Measurements from ENCODE around the gene RNF17.
A peak's percentile ranks its signal among the peaks of the same experiment; 100 is the strongest.

The RNF17 gene

GRCh38 chr13:24906268-24906667, 142.3 kb downstream of the RNF17 start:
- DNase-seq = no peak

- no peak for DNase-seq
Observed at GRCh38 chr13:24910502-24911132, 146.6 kb downstream of the RNF17 start.

GRCh38 chr13:24911133-24911908, 147.4 kb downstream of the RNF17 start:
- DNase-seq = no peak

- DNase-seq = no peak
Observed at GRCh38 chr13:24916464-24916863, 152.5 kb downstream of the RNF17 start.

DNA sequence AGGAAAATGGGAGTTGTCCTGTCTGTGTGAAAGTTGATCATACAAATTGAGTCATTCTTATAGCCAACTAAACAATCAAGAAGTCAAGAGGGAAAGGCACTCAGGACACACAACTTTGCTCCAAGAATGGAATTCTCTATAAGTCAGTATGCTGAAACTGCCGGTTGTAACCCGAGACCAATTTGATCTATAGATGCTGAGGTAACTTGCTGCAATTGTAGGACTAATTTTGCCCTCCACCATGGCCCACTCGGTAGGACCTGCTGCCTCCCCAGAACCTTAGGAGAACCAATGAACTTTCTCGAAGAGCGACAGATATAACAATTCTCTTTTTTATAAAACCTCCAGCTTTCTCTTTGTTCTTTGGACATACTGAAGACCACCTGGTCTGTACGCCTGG, 157.0 kb downstream of the RNF17 start:
- DNase-seq = no peak

- DNase-seq = no peak
Observed at GRCh38 chr13:24921881-24922280, 157.9 kb downstream of the RNF17 start.

DNA sequence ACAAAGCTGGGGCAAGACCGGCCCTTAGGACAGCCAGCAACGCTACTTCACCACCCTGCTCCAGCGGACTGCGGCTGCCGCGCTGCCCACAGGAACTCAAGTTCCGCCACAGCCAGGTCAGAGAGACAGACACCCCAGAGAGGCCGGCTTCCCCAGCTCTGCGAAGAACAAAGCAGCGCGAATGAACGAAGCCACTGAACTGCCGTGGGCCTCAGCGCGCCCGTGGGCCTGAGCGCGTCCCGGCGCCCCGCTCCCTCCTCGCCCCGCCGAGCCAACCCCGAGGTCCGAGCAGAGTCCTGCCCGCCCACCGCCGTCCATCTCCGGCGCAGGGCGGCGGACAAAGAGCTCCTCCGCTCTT, 158.4 kb downstream of the RNF17 start:
- DNase-seq = no peak

DNA sequence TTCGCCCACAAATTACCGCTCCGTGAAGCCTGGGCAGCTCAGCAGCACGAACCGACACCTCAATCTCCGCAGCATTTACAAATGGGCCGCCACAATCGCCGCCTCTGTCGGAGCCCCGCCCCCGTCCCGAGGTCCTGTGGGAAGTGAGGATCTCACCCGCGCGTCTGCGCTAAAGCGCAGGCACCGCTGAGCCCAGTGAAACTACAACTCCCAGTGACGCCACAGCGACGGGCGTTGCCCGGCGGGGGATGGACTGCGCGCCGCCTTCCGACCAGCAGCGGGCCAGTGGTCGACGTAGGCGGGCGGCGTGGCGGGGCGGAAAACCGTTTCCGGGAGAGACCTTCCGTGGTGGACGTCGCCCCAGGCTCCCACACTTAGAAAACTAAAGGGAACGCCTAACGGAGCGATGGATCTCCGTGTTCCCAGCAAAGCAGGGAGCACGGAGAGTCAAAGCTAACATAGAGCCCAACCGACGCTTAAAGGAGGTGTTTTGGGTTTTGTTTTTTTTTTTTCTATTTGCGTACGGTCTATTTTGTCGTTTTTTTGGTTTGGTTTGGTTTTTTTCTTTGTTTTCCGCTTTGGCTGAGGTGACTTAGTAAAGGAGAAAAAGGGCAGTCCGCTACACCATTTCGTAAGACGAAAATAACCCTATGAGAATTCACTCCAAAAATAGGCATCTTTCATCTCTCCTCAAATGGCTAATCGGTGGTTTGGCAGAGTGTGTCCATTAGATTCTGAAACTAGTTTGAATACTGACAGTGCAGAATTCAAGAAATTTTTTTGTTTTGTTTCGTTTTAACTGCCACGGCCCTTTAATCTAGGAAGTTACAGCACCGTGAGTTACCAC, 159.0 kb downstream of the RNF17 start:
- DNase-seq = peak; percentile 94 to 96

DNA sequence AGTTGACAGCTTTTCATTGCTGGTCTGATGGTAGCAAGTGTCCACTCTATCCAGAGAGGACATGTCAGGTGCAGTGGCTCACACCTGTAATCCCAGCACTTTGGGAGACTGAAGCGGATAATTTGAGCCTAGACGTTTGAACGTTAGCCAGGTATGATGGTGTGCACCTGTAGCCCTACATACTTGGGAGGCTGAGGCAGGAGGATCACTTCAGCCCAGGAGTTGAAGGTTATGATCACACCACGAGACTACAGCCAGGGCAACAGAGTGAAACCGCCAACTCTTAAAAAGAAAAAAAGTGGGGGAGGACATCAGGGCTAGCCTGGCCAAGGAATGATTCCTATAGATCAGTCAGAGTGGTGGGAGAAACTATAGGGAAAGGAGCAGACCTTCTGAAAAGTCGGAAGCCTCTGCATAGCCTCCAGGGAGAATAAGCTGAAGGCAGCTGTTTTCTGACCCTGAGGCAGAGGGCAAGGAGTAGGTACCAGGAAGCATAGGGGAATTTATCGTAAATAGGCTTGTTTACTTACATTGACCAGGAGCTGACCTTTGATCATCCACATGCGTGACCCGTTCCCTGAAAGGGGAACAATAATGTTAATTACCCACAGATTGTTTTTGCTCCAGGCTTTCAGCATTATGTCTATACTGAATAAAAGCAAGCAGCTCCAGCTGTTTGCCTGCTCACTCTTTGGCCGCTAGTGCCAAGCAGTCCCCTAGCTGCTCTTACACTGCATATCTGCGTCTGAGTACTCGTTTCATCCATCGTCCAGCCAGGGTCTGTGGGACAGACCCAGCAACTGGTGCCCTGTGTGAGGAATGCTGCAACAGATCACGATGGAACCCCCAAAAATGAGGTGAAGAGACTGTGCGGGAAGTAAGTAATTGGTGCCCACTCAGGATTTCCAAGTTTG, 161.6 kb downstream of the RNF17 start:
- DNase-seq = no peak

- DNase-seq = no peak
Observed at GRCh38 chr13:24927810-24928404, 163.9 kb downstream of the RNF17 start.

DNA sequence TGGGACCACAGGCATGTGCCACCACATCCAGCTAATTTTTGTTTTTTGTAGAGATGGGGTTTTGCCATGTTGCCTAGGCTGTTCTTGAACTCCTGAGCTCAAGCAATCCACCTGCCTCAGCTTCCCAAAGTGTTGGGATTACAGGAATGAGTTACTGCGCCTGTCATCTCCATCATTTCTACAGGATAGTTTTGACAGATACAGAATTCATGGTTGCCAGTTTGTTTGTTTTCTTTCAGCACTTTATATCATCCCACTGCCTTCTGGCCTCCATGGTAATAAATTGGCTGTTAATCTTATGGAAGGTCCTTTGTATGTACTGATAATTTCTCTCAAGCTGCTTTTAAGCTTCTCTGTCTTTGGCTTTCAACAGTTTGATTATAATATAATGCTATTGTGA, 165.2 kb downstream of the RNF17 start:
- DNase-seq = no peak

Measured in activated CD4-positive, alpha-beta T cell treated with anti-CD3 and anti-CD28 coated beads, Interleukin-2, amount 50 U/mL, for 48 hours (primary cell).